Endothelial cell (in vitro differentiated cells): ENCODE results near the gene CWC15. TPM values are rescaled to one million over a fixed set of nuclear protein-coding genes. Genes with fewer than 3 reads are reported as not detected.

ENCODE experiments used
- DNase-seq: peaks from one replicate; pipeline ENCODE4 v3.0.0; 2021; ENCODE audit warnings: low spot score
- H3K27ac Mint-ChIP-seq: one replicate; pipeline ENCODE4 v1.8.0; 2021; ENCODE audit warnings: mixed read lengths, inconsistent platforms; ENCODE audit not compliant: unreplicated experiment
- H3K27me3 Mint-ChIP-seq: one replicate; pipeline ENCODE4 v1.8.0; 2021; ENCODE audit warnings: mild to moderate bottlenecking, moderate library complexity, mixed read lengths, inconsistent platforms; ENCODE audit not compliant: unreplicated experiment
- H3K36me3 Mint-ChIP-seq: one replicate; pipeline ENCODE4 v1.8.0; 2021; ENCODE audit warnings: mild to moderate bottlenecking, low read depth, mixed read lengths, inconsistent platforms; ENCODE audit not compliant: unreplicated experiment
- H3K4me1 Mint-ChIP-seq: one replicate; pipeline ENCODE4 v1.8.0; 2021; ENCODE audit warnings: mild to moderate bottlenecking, mixed read lengths, inconsistent platforms; ENCODE audit not compliant: unreplicated experiment
- H3K4me3 Mint-ChIP-seq: one replicate; pipeline ENCODE4 v1.8.0; 2021; ENCODE audit warnings: mild to moderate bottlenecking, mixed read lengths, inconsistent platforms; ENCODE audit not compliant: unreplicated experiment
- H3K9me3 Mint-ChIP-seq: one replicate; pipeline ENCODE4 v1.8.0; 2021; ENCODE audit warnings: mixed read lengths, inconsistent platforms; ENCODE audit not compliant: unreplicated experiment
- total RNA-seq: library from RNA; stranded (reverse); fragmentation: NEBNext Ultra II Directional; extraction: Animal tissue kit (Norgen Biotek cat#: 25700); gene quantifications from one replicate; pipeline ENCODE4 v1.2.1, GENCODE V29; 2021; ENCODE audit not compliant: unreplicated experiment
- TF ChIP-seq, protein P1 (sequence below): fragments of 200-600 bp; sonication (generic); IDR thresholded peaks from one replicate; pipeline ENCODE4 v1.5.0; 2021; ENCODE audit warnings: antibody characterized with exemption; ENCODE audit not compliant: unreplicated experiment

The CWC15 gene
- total RNA-seq, 1 donor from 2014 or later: 84.1 TPM

DNA sequence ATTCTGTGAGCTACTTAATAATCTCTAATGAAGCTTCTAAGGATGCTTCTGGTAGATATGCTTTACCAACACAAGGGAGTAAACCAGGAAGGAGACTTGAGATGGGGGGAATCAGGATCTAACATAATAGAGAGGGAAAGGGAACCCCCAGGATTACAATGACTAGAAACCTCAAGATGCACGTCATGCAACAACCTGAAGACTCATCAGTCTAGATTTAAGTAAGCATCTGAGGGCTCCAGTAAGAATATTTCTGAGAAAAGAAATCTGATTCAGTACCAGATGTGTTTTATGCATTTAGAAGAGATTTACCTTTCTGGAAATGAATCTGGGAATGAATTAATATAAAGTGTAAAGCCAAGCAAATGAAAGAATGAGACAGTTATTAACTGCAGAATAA, 15.4 kb upstream of the CWC15 start:
- TF ChIP-seq, protein P1, sequence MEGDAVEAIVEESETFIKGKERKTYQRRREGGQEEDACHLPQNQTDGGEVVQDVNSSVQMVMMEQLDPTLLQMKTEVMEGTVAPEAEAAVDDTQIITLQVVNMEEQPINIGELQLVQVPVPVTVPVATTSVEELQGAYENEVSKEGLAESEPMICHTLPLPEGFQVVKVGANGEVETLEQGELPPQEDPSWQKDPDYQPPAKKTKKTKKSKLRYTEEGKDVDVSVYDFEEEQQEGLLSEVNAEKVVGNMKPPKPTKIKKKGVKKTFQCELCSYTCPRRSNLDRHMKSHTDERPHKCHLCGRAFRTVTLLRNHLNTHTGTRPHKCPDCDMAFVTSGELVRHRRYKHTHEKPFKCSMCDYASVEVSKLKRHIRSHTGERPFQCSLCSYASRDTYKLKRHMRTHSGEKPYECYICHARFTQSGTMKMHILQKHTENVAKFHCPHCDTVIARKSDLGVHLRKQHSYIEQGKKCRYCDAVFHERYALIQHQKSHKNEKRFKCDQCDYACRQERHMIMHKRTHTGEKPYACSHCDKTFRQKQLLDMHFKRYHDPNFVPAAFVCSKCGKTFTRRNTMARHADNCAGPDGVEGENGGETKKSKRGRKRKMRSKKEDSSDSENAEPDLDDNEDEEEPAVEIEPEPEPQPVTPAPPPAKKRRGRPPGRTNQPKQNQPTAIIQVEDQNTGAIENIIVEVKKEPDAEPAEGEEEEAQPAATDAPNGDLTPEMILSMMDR: no peak
- no peaks in the 10 kb centered on the region for H3K4me1 Mint-ChIP-seq
- no peaks in the 10 kb centered on the region for H3K9me3 Mint-ChIP-seq
- no peak overlapping the region for H3K27ac Mint-ChIP-seq
- no peaks in the 10 kb centered on the region for H3K27me3 Mint-ChIP-seq
- H3K4me3 Mint-ChIP-seq: no peak overlapping the region
- no peak for DNase-seq
- H3K36me3 Mint-ChIP-seq: no peaks in the 10 kb centered on the region

DNA sequence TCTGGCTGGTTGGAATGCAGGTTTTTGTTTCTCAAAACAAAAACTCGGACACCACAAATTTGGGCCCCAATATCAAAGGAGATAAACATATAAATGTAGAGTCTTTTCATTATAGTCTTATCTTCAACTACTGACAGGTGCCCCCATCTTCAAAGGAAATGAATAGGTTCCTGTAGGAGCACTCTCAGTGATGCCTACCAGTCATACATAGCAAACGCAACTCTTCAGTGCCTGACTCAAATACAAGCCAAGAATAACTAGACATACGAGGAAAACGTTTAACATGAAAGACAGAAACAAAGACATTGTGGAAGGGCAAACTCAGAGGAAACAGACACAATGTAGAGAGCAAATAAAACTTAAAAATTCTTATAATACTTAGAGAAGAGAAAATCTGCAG, 14.0 kb upstream of the CWC15 start:
- no peak for DNase-seq
- H3K4me1 Mint-ChIP-seq: no peaks in the 10 kb centered on the region
- H3K27me3 Mint-ChIP-seq: no peaks in the 10 kb centered on the region
- H3K4me3 Mint-ChIP-seq: no peak overlapping the region
- no peak overlapping the region for H3K27ac Mint-ChIP-seq
- TF ChIP-seq, protein P1: no peak
- H3K36me3 Mint-ChIP-seq: no peaks in the 10 kb centered on the region
- no peaks in the 10 kb centered on the region for H3K9me3 Mint-ChIP-seq

DNA sequence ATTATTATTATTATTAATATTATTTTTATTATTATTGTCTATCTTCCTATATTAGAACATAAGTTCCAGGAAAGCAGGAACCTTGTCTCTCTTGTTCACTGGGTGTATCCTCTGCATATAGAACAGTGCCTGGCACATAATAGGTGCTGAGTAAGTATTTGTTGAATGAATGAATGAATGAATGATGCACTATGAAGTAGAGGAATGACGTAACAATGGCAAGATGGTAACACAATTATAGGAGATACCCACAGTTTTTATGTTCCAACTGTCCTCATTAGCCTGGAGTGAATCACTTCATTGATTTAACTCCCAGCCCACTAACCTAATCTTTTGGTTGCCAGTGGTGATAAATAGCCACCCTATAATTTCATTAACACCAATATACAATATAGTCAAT, 2.2 kb upstream of the CWC15 start:
- H3K27ac Mint-ChIP-seq: no peak overlapping the region
- TF ChIP-seq, protein P1: no peak
- H3K4me3 Mint-ChIP-seq: no peak overlapping the region
- H3K4me1 Mint-ChIP-seq: peaks cover 13% of the 10 kb centered on the region
- no peaks in the 10 kb centered on the region for H3K27me3 Mint-ChIP-seq
- H3K36me3 Mint-ChIP-seq: peaks cover 9% of the 10 kb centered on the region
- no peaks in the 10 kb centered on the region for H3K9me3 Mint-ChIP-seq
- no peak for DNase-seq

DNA sequence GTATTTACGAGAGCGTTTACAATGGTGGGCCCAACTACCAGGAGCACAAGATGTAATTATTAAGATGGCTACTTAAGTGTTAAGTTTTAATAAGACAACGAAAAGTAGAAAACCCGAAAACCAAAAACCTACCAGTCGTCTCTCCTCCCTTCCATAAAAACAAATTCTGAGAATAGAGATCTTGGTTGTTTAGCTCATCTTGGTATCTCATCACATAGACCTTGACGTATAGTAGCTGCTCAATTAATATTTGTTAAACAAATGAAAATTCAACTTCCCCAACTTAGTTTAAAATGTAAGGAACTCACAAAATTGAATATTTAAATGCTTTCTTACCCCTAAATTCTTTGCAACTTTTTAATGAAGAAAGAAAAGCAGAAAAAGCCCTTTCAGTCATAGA, 822 bp upstream of the CWC15 start:
- TF ChIP-seq, protein P1: no peak
- Mint-ChIP-seq H3K27me3 (no peaks in the 10 kb centered on the region), H3K36me3 (peaks cover 11% of the 10 kb centered on the region), H3K9me3 (no peaks in the 10 kb centered on the region), H3K27ac (no peak overlapping the region), H3K4me3 (peak overlapping the region; percentile 100), H3K4me1 (peaks cover 13% of the 10 kb centered on the region)
- DNase-seq: no peak

DNA sequence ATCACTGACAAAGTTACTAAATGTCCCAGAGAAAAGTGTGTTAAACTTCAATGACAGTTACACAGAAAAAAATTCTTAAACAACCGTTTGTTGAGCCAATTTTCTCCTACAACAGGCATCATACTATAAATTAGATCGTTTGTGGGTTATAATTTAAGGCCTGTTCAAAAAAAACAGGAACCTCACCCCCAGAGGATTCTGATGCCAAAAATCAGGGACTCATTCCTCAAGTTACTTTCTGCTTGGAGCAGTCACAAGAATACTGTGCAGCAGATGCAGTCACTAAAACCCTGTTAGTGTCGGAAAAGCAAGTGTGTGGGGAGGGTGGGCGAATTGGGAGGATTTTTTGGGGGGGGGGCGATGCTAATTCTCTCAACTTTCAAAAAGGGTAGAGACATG, 657 bp downstream of the CWC15 start:
- Mint-ChIP-seq H3K36me3 (peaks cover 16% of the 10 kb centered on the region), H3K4me1 (peaks cover 13% of the 10 kb centered on the region), H3K27me3 (no peaks in the 10 kb centered on the region), H3K27ac (peak overlapping the region; percentile 38), H3K4me3 (peak overlapping the region; percentile 100), H3K9me3 (no peaks in the 10 kb centered on the region)
- TF ChIP-seq, protein P1: no peak
- DNase-seq: no peak
